ENCODE results near the gene IFNA6.

Gene IFNA6

DNA sequence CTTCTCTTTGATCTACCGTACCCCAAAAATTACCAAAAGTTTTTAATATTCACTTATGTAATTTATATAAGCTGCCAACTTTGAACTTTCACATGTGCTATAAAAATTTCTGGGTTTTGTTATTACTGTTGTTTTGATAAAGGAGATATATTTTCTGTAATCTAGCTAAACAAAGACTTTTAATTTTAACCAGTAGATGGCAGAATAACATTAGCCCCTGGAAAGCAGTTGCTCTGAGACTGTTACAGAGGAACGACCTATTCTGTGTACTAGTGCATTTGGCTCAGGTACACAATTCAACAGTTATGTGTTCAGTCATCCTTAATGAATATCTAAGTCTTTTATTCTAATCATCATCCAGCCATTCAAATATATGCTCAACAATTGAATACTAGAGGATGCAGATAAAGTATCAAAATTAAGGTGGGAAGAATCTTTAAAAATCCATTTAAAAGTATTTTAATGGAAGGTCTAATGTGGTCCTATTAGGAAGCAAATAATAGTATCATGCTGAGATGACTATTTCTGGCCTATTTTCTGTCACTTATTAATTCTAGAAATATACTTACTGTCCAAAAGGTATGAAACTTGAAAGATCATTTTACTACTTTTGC lies 24.1 kb downstream of the IFNA6 start:
- no peak for DNase-seq

DNA sequence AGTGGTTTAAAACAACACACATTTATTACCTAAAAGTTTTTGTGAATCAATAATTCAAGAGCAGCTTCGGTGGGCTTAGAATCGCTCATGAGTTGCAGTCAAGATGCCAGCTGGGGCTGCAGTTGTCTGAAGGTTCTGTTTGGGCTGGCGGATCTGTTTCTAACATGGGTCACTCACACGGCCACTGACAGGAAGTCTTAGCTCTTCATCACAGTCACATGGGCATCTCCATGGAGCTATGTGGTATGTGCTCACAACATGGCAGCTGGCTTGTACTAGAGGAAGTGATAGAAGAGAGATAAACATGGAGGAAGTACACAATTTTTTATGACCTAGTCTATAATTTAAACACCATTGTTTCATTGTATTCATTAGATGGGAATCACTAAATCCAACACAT lies 26.6 kb downstream of the IFNA6 start:
- DNase-seq = no peak

- DNase-seq = no peak
Measured at GRCh38 chr9:21322911-21323461, 27.7 kb downstream of the IFNA6 start.

- DNase-seq = no peak
Measured at GRCh38 chr9:21320465-21320864, 30.2 kb downstream of the IFNA6 start.

GRCh38 chr9:21317956-21318923 lies 32.4 kb downstream of the IFNA6 start:
- DNase-seq = no peak

DNA sequence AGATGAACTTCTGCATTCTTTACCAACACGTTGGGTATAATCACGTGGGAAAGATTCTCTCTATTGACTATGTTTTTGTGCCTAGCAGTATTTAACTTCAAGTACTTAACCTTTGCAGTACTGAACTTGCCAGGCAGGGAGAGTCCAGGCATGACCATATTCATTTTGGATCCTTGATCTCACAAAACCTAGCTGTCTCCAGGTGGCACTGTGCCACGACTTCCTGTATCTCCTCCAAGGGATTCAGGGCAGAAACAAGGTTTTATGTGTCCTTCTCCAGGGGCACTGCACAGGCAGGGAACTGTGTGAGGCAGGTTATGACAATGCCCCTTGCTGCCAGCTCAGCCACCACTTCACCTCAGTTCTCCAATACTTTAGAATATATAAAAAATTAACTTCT lies 33.8 kb downstream of the IFNA6 start:
- DNase-seq = no peak

DNA sequence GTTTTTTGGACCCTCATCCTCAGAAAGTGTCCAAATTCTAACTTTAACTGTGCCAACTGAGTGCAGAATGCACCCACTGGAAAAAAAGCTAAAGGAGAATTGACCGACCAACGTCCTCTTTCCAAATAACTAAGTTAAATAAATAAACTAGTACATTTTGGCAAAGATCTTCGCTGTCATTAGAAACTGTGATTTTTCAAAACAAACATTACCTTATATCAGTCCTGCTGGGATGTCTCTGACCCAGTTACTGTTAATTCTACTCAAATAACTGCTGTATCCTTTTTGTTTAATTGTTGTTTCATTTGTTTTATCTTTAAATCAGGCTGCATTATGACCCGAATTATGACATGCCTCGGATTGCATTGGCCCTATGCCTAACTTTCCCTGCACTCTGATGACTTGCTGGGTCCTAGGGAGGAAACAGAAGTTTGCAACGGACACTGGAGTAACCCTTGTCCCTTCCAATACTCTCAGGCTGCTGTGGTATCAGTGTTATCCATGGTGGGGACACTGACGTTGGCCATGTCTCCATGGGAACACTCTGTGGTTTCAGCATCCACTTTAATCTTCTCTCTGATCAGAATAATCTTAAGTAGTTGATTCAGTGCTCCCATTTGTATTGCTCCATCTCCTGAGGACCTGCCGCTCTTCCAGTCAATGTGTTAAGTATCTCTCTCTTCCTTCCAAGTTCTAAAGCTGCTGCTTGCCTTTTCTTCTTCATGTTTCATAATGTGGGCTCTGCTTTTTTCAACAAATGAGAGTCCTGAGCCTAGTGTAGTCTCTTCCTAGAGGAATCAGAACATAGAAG lies 34.5 kb downstream of the IFNA6 start:
- DNase-seq = no peak

- no peak for DNase-seq
Measured at GRCh38 chr9:21314152-21314551, 36.5 kb downstream of the IFNA6 start.

DNA sequence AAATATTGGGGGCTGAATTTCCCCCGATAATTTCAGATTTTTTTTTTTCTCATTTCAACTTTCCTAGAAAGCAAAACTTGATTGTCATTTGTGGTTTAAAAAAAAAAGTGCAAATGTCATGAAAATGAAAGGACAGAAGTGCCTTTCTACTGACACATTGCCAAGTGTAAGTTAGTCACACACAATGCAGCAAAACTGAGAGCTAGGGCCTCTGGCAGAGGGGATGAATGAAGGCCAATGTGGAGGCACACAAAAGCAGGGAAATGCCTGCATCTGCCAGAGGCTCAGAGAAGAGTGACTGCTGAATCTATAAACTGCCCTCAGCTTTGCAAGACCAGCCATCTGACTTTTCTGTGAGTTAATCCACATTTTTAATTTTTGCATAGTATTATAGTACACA lies 38.8 kb downstream of the IFNA6 start:
- no peak for DNase-seq

DNA sequence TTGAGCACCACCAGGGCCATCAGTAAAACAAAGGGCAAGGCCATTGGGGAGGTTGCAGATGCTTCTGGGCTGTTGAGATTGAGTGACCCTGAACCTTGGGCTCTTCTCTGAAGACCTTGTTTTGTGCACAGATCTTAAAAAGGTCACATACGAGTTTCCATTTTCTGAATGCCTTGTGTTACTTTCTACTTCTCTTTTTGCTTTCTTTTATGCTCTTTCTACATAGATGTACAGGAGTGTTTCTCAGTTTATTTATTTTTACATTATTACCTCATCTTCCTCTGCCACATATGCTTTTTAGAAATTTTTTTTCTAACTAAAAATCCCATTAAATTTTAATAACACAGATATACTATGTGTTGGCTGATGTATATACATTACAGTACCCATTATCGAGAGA lies 45.5 kb downstream of the IFNA6 start, which contains the start of gene IFNA5:
IFNA5 (minus strand) TSS at position 101 of the 400 bp plus-strand sequence; CDS start at position 44, 57 bp downstream.
- no peak for DNase-seq

Data from effector CD8-positive, alpha-beta T cell (primary cell).